ENCODE measurements around the gene SPIRE1.
A peak's percentile ranks its signal among the peaks of the same experiment; 100 is the strongest.
"Not testable (repeated sequence)": the region's sequence is repeated elsewhere in the genome, so short reads cannot be mapped to it uniquely, and the experiment has no call there.

The SPIRE1 gene

GRCh38 chr18:12647773-12648172 lies 10.1 kb downstream of the SPIRE1 start:
- no peak overlapping the region for H3K4me3 ChIP-seq (ENCODE audit: low read length)
- no peak for DNase-seq (ENCODE audit: low read depth)
- TF ChIP-seq CTCF (conservative IDR thresholded peaks at IDR 0.05; ENCODE audit: low read length), result no peak

- DNase-seq (ENCODE audit: low read depth), result peak; percentile 27
- H3K4me3 ChIP-seq (ENCODE audit: low read length), result no peak overlapping the region
- TF ChIP-seq CTCF (conservative IDR thresholded peaks at IDR 0.05; ENCODE audit: low read length), result no peak
Measured at GRCh38 chr18:12645751-12646203, 12.1 kb downstream of the SPIRE1 start.

GRCh38 chr18:12645254-12645653 lies 12.7 kb downstream of the SPIRE1 start:
- no peak for TF ChIP-seq CTCF (conservative IDR thresholded peaks at IDR 0.05; ENCODE audit: low read length)
- DNase-seq (ENCODE audit: low read depth), result no peak
- H3K4me3 ChIP-seq (ENCODE audit: low read length), result no peak overlapping the region

- not testable (repeated sequence) for H3K4me3 ChIP-seq (ENCODE audit: low read length); DNase-seq (ENCODE audit: low read depth)
Measured at GRCh38 chr18:12643756-12644155, 14.2 kb downstream of the SPIRE1 start.

- no peak for TF ChIP-seq CTCF (conservative IDR thresholded peaks at IDR 0.05; ENCODE audit: low read length)
- no peak for DNase-seq (ENCODE audit: low read depth)
- no peak overlapping the region for H3K4me3 ChIP-seq (ENCODE audit: low read length)
Measured at GRCh38 chr18:12640881-12641200, 17.1 kb downstream of the SPIRE1 start.

- peak; percentile 12; the same call in 1 of the 2 replicates for TF ChIP-seq CTCF (conservative IDR thresholded peaks at IDR 0.05; ENCODE audit: low read length)
- H3K4me3 ChIP-seq (ENCODE audit: low read length), result no peak overlapping the region
- DNase-seq (ENCODE audit: low read depth), result peak; percentile 66
Measured at GRCh38 chr18:12639990-12640880, 17.7 kb downstream of the SPIRE1 start.

GRCh38 chr18:12638644-12639124 lies 19.2 kb downstream of the SPIRE1 start:
- no peak for TF ChIP-seq CTCF (conservative IDR thresholded peaks at IDR 0.05; ENCODE audit: low read length)
- H3K4me3 ChIP-seq (ENCODE audit: low read length), result no peak overlapping the region
- no peak for DNase-seq (ENCODE audit: low read depth)

Measured in AG10803 (cell line).